Measurements from ENCODE around the gene ALOX5AP. TPM values are rescaled to one million over a fixed set of nuclear protein-coding genes. Genes with fewer than 3 reads are reported as not detected.
A peak's percentile ranks its signal among the peaks of the same experiment; 100 is the strongest.
"Not testable (repeated sequence)": the region's sequence is repeated elsewhere in the genome, so short reads cannot be mapped to it uniquely, and the experiment has no call there.

Gene ALOX5AP
- total RNA-seq, 1 donor from 2014 or later, result 40.9 TPM

- H3K27me3 Mint-ChIP-seq (ENCODE audit: low read depth), result no peaks in the 10 kb centered on the region
- DNase-seq (ENCODE audit: low spot score), result no peak
- no peak overlapping the region for H3K27ac Mint-ChIP-seq
- intact Hi-C loops (cut with micrococcal nuclease), result loop anchor here (2.0 to 10.0 kb wide), 3 partner anchors 21 to 371 kb away; partner anchors contain the start of gene HMGB1
- peaks cover 6% of the 10 kb centered on the region for H3K9me3 Mint-ChIP-seq
- H3K4me3 Mint-ChIP-seq (ENCODE audit: low read depth), result no peak overlapping the region
- peaks cover 75% of the 10 kb centered on the region for H3K36me3 Mint-ChIP-seq (ENCODE audit: low read depth)
- peaks cover 52% of the 10 kb centered on the region for H3K4me1 Mint-ChIP-seq (ENCODE audit: low read depth)
Measured at GRCh38 chr13:30745906-30746686, 10.8 kb downstream of the ALOX5AP start.

DNA sequence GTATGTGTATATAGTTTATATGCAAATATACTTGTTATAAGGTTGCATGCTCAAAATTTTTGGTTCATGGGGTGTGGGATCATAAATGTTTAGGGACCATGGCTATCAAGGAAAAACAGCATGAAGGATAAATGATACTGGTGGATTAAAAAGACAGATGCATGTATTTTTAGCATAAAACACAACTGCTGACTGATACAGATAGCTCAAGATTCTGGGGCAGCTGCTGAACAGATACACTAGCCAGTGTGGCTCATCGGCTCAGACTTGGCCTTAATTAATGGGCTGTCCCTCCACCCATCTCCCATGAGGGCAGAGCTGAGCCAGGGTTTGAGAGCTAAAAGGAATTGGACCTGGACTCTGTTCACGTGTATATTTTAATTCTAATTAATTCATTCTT, 11.4 kb downstream of the ALOX5AP start:
- no peak overlapping the region for H3K27ac Mint-ChIP-seq
- peaks cover 57% of the 10 kb centered on the region for H3K4me1 Mint-ChIP-seq (ENCODE audit: low read depth)
- DNase-seq (ENCODE audit: low spot score), result no peak
- intact Hi-C loops (cut with micrococcal nuclease), result loop anchor here (10.0 kb wide), 1 partner anchor 372 kb away; no protein-coding TSS in a partner anchor
- H3K9me3 Mint-ChIP-seq, result peaks cover 6% of the 10 kb centered on the region
- no peaks in the 10 kb centered on the region for H3K27me3 Mint-ChIP-seq (ENCODE audit: low read depth)
- peaks cover 82% of the 10 kb centered on the region for H3K36me3 Mint-ChIP-seq (ENCODE audit: low read depth)
- H3K4me3 Mint-ChIP-seq (ENCODE audit: low read depth), result no peak overlapping the region

- not testable (repeated sequence) for H3K27me3 Mint-ChIP-seq (ENCODE audit: low read depth); H3K9me3 Mint-ChIP-seq; H3K4me3 Mint-ChIP-seq (ENCODE audit: low read depth); H3K27ac Mint-ChIP-seq; DNase-seq (ENCODE audit: low spot score)
- Mint-ChIP-seq H3K4me1 (ENCODE audit: low read depth) (peaks cover 53% of the 10 kb centered on the region), H3K36me3 (ENCODE audit: low read depth) (peaks cover 91% of the 10 kb centered on the region)
- intact Hi-C loops (cut with micrococcal nuclease), result loop anchor here (10.0 kb wide), 1 partner anchor 373 kb away; no protein-coding TSS in a partner anchor
Measured at GRCh38 chr13:30747845-30748244, 12.5 kb downstream of the ALOX5AP start.

GRCh38 chr13:30748717-30749116, 13.4 kb downstream of the ALOX5AP start:
- Mint-ChIP-seq H3K9me3 (peaks cover 6% of the 10 kb centered on the region), H3K27me3 (ENCODE audit: low read depth) (no peaks in the 10 kb centered on the region), H3K36me3 (ENCODE audit: low read depth) (peaks cover 92% of the 10 kb centered on the region), H3K4me1 (ENCODE audit: low read depth) (peaks cover 47% of the 10 kb centered on the region), H3K4me3 (ENCODE audit: low read depth) (no peak overlapping the region), H3K27ac (no peak overlapping the region)
- no peak for DNase-seq (ENCODE audit: low spot score)
- intact Hi-C loops (cut with micrococcal nuclease), result loop anchor here (10.0 kb wide), 1 partner anchor 374 kb away; no protein-coding TSS in a partner anchor

DNA sequence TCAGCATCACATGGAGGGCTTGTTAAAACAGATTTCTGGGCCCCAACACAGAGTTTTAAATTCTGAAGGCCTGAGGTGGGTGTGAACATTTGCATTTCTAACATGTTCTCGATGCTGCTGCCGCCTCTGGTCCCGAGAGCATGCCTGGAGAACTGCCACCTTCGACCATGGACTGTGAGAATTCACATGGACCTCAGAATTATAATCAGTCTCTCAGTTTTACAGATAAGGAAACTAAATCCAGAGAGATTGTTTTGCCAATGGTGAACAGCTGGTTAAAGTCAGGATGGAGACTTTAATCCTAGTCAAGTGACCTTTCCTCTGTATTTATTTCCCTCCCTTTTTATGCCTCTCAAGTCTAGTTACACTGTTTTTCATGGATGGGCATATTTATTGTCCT, 14.7 kb downstream of the ALOX5AP start:
- no peaks in the 10 kb centered on the region for H3K27me3 Mint-ChIP-seq (ENCODE audit: low read depth)
- DNase-seq (ENCODE audit: low spot score), result no peak
- H3K4me3 Mint-ChIP-seq (ENCODE audit: low read depth), result no peak overlapping the region
- peaks cover 6% of the 10 kb centered on the region for H3K9me3 Mint-ChIP-seq
- H3K27ac Mint-ChIP-seq, result no peak overlapping the region
- intact Hi-C loops (cut with micrococcal nuclease), result no loop called here
- H3K36me3 Mint-ChIP-seq (ENCODE audit: low read depth), result peaks cover 91% of the 10 kb centered on the region
- peaks cover 34% of the 10 kb centered on the region for H3K4me1 Mint-ChIP-seq (ENCODE audit: low read depth)

- H3K27ac Mint-ChIP-seq, result peak overlapping the region; percentile 59
- peaks cover 6% of the 10 kb centered on the region for H3K9me3 Mint-ChIP-seq
- H3K36me3 Mint-ChIP-seq (ENCODE audit: low read depth), result peaks cover 81% of the 10 kb centered on the region
- H3K4me3 Mint-ChIP-seq (ENCODE audit: low read depth), result no peak overlapping the region
- intact Hi-C loops (cut with micrococcal nuclease), result no loop called here
- H3K4me1 Mint-ChIP-seq (ENCODE audit: low read depth), result peaks cover 21% of the 10 kb centered on the region
- no peaks in the 10 kb centered on the region for H3K27me3 Mint-ChIP-seq (ENCODE audit: low read depth)
- DNase-seq (ENCODE audit: low spot score), result no peak
Measured at GRCh38 chr13:30751183-30751933, 16.0 kb downstream of the ALOX5AP start.

DNA sequence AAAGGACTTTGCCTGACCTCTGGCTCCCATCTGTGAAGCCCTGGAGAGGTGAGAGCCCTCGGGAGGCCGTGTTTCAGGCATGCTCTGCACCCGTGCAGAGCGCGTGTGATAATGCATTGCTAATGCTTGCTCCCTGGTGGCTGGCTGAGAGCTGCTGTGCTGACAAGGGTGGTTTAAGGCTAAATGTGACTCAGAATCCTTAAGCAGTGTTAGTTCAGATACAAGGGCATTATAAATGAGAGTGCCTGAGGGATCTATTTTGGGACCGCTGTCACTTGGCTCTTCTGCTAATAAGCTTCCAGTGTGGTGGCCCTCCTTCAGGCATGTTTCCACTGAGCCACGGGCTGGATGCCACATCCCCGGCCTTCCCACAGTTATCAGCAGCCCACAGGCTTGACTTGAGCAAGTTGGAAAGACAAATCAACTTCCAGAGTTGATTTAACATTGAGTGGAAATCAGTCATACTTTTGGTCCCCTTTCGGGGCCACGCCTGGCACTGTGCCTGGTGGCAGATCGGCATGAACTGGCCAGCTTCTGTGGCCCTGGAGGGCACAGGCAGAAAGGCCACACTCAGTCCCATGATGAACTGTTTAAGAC, 17.0 kb downstream of the ALOX5AP start:
- no peak for DNase-seq (ENCODE audit: low spot score)

GRCh38 chr13:30753030-30753616, 17.8 kb downstream of the ALOX5AP start:
- intact Hi-C loops (cut with micrococcal nuclease), result no loop called here
- no peak overlapping the region for H3K27ac Mint-ChIP-seq
- H3K9me3 Mint-ChIP-seq, result peaks cover 6% of the 10 kb centered on the region

More for the DNA sequence above, 17.0 kb downstream of the ALOX5AP start:
- Mint-ChIP-seq H3K4me1 (ENCODE audit: low read depth) (peaks cover 16% of the 10 kb centered on the region), H3K9me3 (peaks cover 6% of the 10 kb centered on the region), H3K27ac (no peak overlapping the region), H3K4me3 (ENCODE audit: low read depth) (no peak overlapping the region), H3K36me3 (ENCODE audit: low read depth) (peaks cover 80% of the 10 kb centered on the region), H3K27me3 (ENCODE audit: low read depth) (no peaks in the 10 kb centered on the region)
- intact Hi-C loops (cut with micrococcal nuclease), result no loop called here

GRCh38 chr13:30755678-30756077, 20.3 kb downstream of the ALOX5AP start:
- peaks cover 73% of the 10 kb centered on the region for H3K36me3 Mint-ChIP-seq (ENCODE audit: low read depth)
- no peak overlapping the region for H3K27ac Mint-ChIP-seq
- DNase-seq (ENCODE audit: low spot score), result no peak
- H3K9me3 Mint-ChIP-seq, result peaks cover 1% of the 10 kb centered on the region
- H3K27me3 Mint-ChIP-seq (ENCODE audit: low read depth), result no peaks in the 10 kb centered on the region
- intact Hi-C loops (cut with micrococcal nuclease), result no loop called here
- peaks cover 13% of the 10 kb centered on the region for H3K4me1 Mint-ChIP-seq (ENCODE audit: low read depth)
- H3K4me3 Mint-ChIP-seq (ENCODE audit: low read depth), result no peak overlapping the region

More at GRCh38 chr13:30753030-30753616, 17.8 kb downstream of the ALOX5AP start:
- Mint-ChIP-seq H3K27me3 (ENCODE audit: low read depth) (no peaks in the 10 kb centered on the region), H3K4me1 (ENCODE audit: low read depth) (peaks cover 16% of the 10 kb centered on the region), H3K36me3 (ENCODE audit: low read depth) (peaks cover 79% of the 10 kb centered on the region), H3K4me3 (ENCODE audit: low read depth) (no peak overlapping the region)
- DNase-seq (ENCODE audit: low spot score), result no peak

DNA sequence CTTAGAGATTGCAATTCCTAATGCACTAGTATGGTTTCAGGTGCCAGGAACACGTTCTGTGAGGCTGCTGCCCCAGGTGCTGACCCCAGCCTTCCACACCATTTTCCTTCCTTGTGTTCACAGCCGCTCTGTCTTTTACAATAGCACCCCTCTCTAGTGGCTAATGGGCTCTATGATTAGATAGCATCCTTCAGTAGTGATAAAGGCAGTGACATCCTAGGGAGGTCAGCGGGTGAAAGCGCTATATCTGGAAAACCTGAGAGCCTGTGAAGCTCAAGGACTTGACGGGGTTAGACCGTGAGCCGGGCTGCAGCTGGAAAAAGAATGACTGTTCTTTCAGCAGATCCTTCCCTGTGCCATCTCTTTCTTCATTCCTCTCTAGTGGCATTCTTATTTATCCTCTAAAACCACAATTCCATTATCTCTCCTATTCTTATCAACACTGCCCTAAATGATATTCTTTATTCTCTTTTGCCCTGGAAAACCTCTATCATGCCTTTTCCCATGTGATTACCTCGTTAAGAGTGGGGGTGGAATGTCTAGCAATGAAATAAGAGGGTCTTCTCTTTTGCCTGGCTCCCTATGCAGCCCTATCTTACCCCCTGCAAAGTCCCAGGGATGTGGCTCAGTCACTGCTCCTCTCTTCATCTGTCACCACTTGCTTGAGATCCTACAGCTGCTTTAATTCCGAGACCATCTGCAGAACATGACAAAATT, 21.8 kb downstream of the ALOX5AP start:
- Mint-ChIP-seq H3K36me3 (ENCODE audit: low read depth) (peaks cover 70% of the 10 kb centered on the region), H3K4me1 (ENCODE audit: low read depth) (peaks cover 6% of the 10 kb centered on the region), H3K27ac (no peak overlapping the region), H3K9me3 (no peaks in the 10 kb centered on the region), H3K27me3 (ENCODE audit: low read depth) (no peaks in the 10 kb centered on the region), H3K4me3 (ENCODE audit: low read depth) (no peak overlapping the region)
- no peak for DNase-seq (ENCODE audit: low spot score)
- intact Hi-C loops (cut with micrococcal nuclease), result no loop called here

GRCh38 chr13:30759748-30760147, 24.4 kb downstream of the ALOX5AP start:
- H3K4me1 Mint-ChIP-seq (ENCODE audit: low read depth), result peaks cover 3% of the 10 kb centered on the region
- intact Hi-C loops (cut with micrococcal nuclease), result no loop called here
- H3K27me3 Mint-ChIP-seq (ENCODE audit: low read depth), result no peaks in the 10 kb centered on the region
- H3K4me3 Mint-ChIP-seq (ENCODE audit: low read depth), result no peak overlapping the region
- no peak for DNase-seq (ENCODE audit: low spot score)
- peaks cover 67% of the 10 kb centered on the region for H3K36me3 Mint-ChIP-seq (ENCODE audit: low read depth)
- H3K9me3 Mint-ChIP-seq, result no peaks in the 10 kb centered on the region
- H3K27ac Mint-ChIP-seq, result no peak overlapping the region

GRCh38 chr13:30762643-30763042, 27.3 kb downstream of the ALOX5AP start:
- H3K36me3 Mint-ChIP-seq (ENCODE audit: low read depth), result peaks cover 71% of the 10 kb centered on the region

More at GRCh38 chr13:30762643-30763042, 27.3 kb downstream of the ALOX5AP start:
- H3K4me3 Mint-ChIP-seq (ENCODE audit: low read depth), result no peak overlapping the region
- H3K4me1 Mint-ChIP-seq (ENCODE audit: low read depth), result peaks cover 18% of the 10 kb centered on the region
- H3K27me3 Mint-ChIP-seq (ENCODE audit: low read depth), result no peaks in the 10 kb centered on the region
- no peaks in the 10 kb centered on the region for H3K9me3 Mint-ChIP-seq
- intact Hi-C loops (cut with micrococcal nuclease), result no loop called here
- no peak overlapping the region for H3K27ac Mint-ChIP-seq
- DNase-seq (ENCODE audit: low spot score), result no peak

Measured in activated T-helper 2 cell treated with anti-CD3 and anti-CD28 coated beads, Interferon-gamma antibody, Interleukin-2, Interleukin-4, amounts not matched to agents 10 μg/mL and 5 μg/mL and 100 μg/mL, durations not matched to agents 14 hours and 24 hours and 36 hours (primary cell).